Keratinocyte (primary cell): ENCODE measurements around the gene ELANE. TPM values are rescaled to one million over a fixed set of nuclear protein-coding genes. Genes with fewer than 3 reads are reported as not detected.

Source experiments
- DNase-seq: peaks from one replicate; pipeline ENCODE4 v3.0.0-alpha.2; 2011; ENCODE audit warnings: low read depth, missing footprints, low spot score
- FAIRE-seq: peaks from 2 replicates; lab custom pipeline; 2011; peaks lifted over from hg19 to GRCh38; lab: Jason Lieb, UNC
- H2AFZ ChIP-seq: 2 replicates; pipeline ENCODE4 v1.6.0; 2012; ENCODE audit warnings: low read length, control low read depth, inconsistent platforms; ENCODE audit not compliant: control insufficient read depth
- H3K27ac ChIP-seq: 2 replicates; pipeline ENCODE4 v1.5.1; 2011; ENCODE audit warnings: low read length; ENCODE audit not compliant: control insufficient read depth, insufficient read depth
- H3K27me3 ChIP-seq: 3 replicates; pipeline ENCODE4 v1.6.0; 2011; ENCODE audit warnings: low read length; ENCODE audit not compliant: control insufficient read depth, insufficient read depth; ENCODE audit errors: extremely low read depth
- H3K36me3 ChIP-seq, 2 experiments: 2 replicates in 1 of 2; 3 replicates in 1 of 2; pipeline ENCODE4 v1.5.1; 2011; ENCODE audit warnings: low read length in 2 of 2, mild to moderate bottlenecking in 1 of 2; ENCODE audit not compliant: control insufficient read depth in 2 of 2, insufficient read depth in 2 of 2; ENCODE audit errors: extremely low read depth in 1 of 2
- H3K4me1 ChIP-seq: 3 replicates; pipeline ENCODE4 v1.5.1; 2011; ENCODE audit warnings: low read length; ENCODE audit not compliant: control insufficient read depth, insufficient read depth; ENCODE audit errors: extremely low read depth
- H3K4me2 ChIP-seq: 3 replicates; pipeline ENCODE4 v1.6.0; 2011; ENCODE audit warnings: low read depth, low read length; ENCODE audit not compliant: control insufficient read depth, insufficient read depth; ENCODE audit errors: extremely low read depth
- H3K4me3 ChIP-seq, 3 experiments: fragments of 200-600 bp in 1 of 3; sonication (generic) in 1 of 3; 2 replicates in 2 of 3; 3 replicates in 1 of 3; pipeline ENCODE4 v1.5.1; 2011 to 2016; ENCODE audit warnings: low read length in 3 of 3, mild to moderate bottlenecking in 3 of 3, control low read depth in 2 of 3, inconsistent platforms in 1 of 3, low read depth in 1 of 3, mixed read lengths in 1 of 3, mixed run types in 1 of 3, moderate library complexity in 1 of 3; ENCODE audit not compliant: control insufficient read depth in 2 of 3, insufficient read depth in 2 of 3; ENCODE audit errors: extremely low read depth in 1 of 3
- H3K79me2 ChIP-seq: 2 replicates; pipeline ENCODE4 v1.6.0; 2012; ENCODE audit warnings: low read length; ENCODE audit not compliant: control insufficient read depth, insufficient read depth
- H3K9ac ChIP-seq: 3 replicates; pipeline ENCODE4 v1.6.0; 2011; ENCODE audit warnings: low read length; ENCODE audit not compliant: control insufficient read depth, insufficient read depth; ENCODE audit errors: extremely low read depth
- H3K9me1 ChIP-seq: 3 replicates; pipeline ENCODE4 v1.6.0; 2011; ENCODE audit warnings: low read length; ENCODE audit not compliant: control insufficient read depth, insufficient read depth; ENCODE audit errors: extremely low read depth
- H3K9me3 ChIP-seq: 2 replicates; pipeline ENCODE4 v1.5.1; 2012; ENCODE audit warnings: low read depth, low read length; ENCODE audit not compliant: control insufficient read depth
- H4K20me1 ChIP-seq: 3 replicates; pipeline ENCODE4 v1.6.0; 2011; ENCODE audit warnings: low read length; ENCODE audit not compliant: control insufficient read depth, insufficient read depth; ENCODE audit errors: extremely low read depth
- CTCF ChIP-seq, 3 experiments: IDR thresholded peaks in 1 of 3; conservative IDR thresholded peaks in 1 of 3; optimal IDR thresholded peaks in 1 of 3; 2 replicates in 2 of 3; 3 replicates in 1 of 3; pipeline versions ENCODE3 to v1.5.1; 2011; ENCODE audit warnings: low read length in 3 of 3, mild to moderate bottlenecking in 3 of 3, moderate library complexity in 2 of 3, control low read depth in 1 of 3, inconsistent platforms in 1 of 3; ENCODE audit not compliant: insufficient read depth in 2 of 3; ENCODE audit errors: extremely low read depth in 1 of 3
- EZH2 ChIP-seq: IDR thresholded peaks from one replicate; pipeline ENCODE4 v1.6.1; 2012; ENCODE audit warnings: inconsistent platforms, mild to moderate bottlenecking, low read length, moderate library complexity
- dilution Hi-C: fragments of 300-500 bp; cut with MboI; formaldehyde crosslinking; loops from one replicate; pipeline ENCODE4 v1.7.0; 2020; ENCODE audit warnings: low sequenced_read_pairs; ENCODE audit not compliant: extremely low pct_ligation_motif_present
- polyA plus RNA-seq, 5 experiments: library from polyadenylated mRNA; depleted of rRNA in 3 of 5; stranded (reverse) in 3 of 5; stranded (forward) in 1 of 5; unstranded in 1 of 5; fragments of >200 nt; gene quantifications; 1 replicate in 1 of 5; 2 replicates in 3 of 5; 3 replicates in 1 of 5; pipeline versions ENCODE4 v1.2.1 to v1.2.3, GENCODE V29; 2011 to 2012; ENCODE audit warnings: missing spikeins in 2 of 5, low read depth in 1 of 5, low replicate concordance in 1 of 5

Gene ELANE
- polyA plus RNA-seq, 1 donor (not counting 4 experiments of a cell fraction or from before 2014, with no cell fraction given), result not detected

GRCh38 chr19:823565-824121 lies 28.5 kb upstream of the ELANE start:
- Histone ChIP-seq H3K27me3 (peaks cover 4% of the 10 kb centered on the region), H3K9me1 (no peaks in the 10 kb centered on the region), H3K9ac (no peak overlapping the region), H3K4me1 (no peaks in the 10 kb centered on the region), H2AFZ (no peak overlapping the region), H3K4me2 (no peak overlapping the region), H4K20me1 (no peaks in the 10 kb centered on the region), H3K9me3 (no peaks in the 10 kb centered on the region), H3K4me3 (no peak overlapping the region), H3K36me3 (no peaks in the 10 kb centered on the region), H3K79me2 (no peaks in the 10 kb centered on the region), H3K27ac (no peak overlapping the region)
- dilution Hi-C loops, result no loop called here
- TF ChIP-seq EZH2, result no peak
- TF ChIP-seq CTCF (optimal IDR thresholded peaks at IDR 0.05 in 1 of 3, IDR thresholded peaks at IDR 0.05 in 1 of 3, conservative IDR thresholded peaks at IDR 0.05 in 1 of 3; ENCODE audit: extremely low read depth in 1 of 3, insufficient read depth in 2 of 3, low read length in 3 of 3), result no peak
- DNase-seq, result no peak
- no peak for FAIRE-seq

GRCh38 chr19:824885-825284 lies 27.2 kb upstream of the ELANE start:
- Histone ChIP-seq H3K27ac (no peak overlapping the region), H3K4me3 (no peak overlapping the region), H3K36me3 (no peaks in the 10 kb centered on the region), H3K79me2 (no peaks in the 10 kb centered on the region), H3K27me3 (peaks cover 4% of the 10 kb centered on the region), H3K9me3 (no peaks in the 10 kb centered on the region), H3K4me1 (no peaks in the 10 kb centered on the region), H3K9ac (no peak overlapping the region), H3K9me1 (no peaks in the 10 kb centered on the region), H4K20me1 (no peaks in the 10 kb centered on the region), H2AFZ (no peak overlapping the region), H3K4me2 (no peak overlapping the region)
- FAIRE-seq, result no peak
- no peak for DNase-seq
- TF ChIP-seq CTCF (optimal IDR thresholded peaks at IDR 0.05 in 1 of 3, IDR thresholded peaks at IDR 0.05 in 1 of 3, conservative IDR thresholded peaks at IDR 0.05 in 1 of 3; ENCODE audit: extremely low read depth in 1 of 3, insufficient read depth in 2 of 3, low read length in 3 of 3), result no peak
- TF ChIP-seq EZH2, result no peak
- dilution Hi-C loops, result no loop called here
